Endothelial cell (in vitro differentiated cells): ENCODE results near the gene C4orf33. TPM values are rescaled to one million over a fixed set of nuclear protein-coding genes. Genes with fewer than 3 reads are reported as not detected.
"Not testable (repeated sequence)": the region's sequence is repeated elsewhere in the genome, so short reads cannot be mapped to it uniquely, and the experiment has no call there.

ENCODE experiments used
- DNase-seq: peaks from one replicate; pipeline ENCODE4 v3.0.0; 2021; ENCODE audit warnings: low spot score
- H3K27ac Mint-ChIP-seq: one replicate; pipeline ENCODE4 v1.8.0; 2021; ENCODE audit warnings: mixed read lengths, inconsistent platforms; ENCODE audit not compliant: unreplicated experiment
- H3K27me3 Mint-ChIP-seq: one replicate; pipeline ENCODE4 v1.8.0; 2021; ENCODE audit warnings: mild to moderate bottlenecking, moderate library complexity, mixed read lengths, inconsistent platforms; ENCODE audit not compliant: unreplicated experiment
- H3K36me3 Mint-ChIP-seq: one replicate; pipeline ENCODE4 v1.8.0; 2021; ENCODE audit warnings: mild to moderate bottlenecking, low read depth, mixed read lengths, inconsistent platforms; ENCODE audit not compliant: unreplicated experiment
- H3K4me1 Mint-ChIP-seq: one replicate; pipeline ENCODE4 v1.8.0; 2021; ENCODE audit warnings: mild to moderate bottlenecking, mixed read lengths, inconsistent platforms; ENCODE audit not compliant: unreplicated experiment
- H3K4me3 Mint-ChIP-seq: one replicate; pipeline ENCODE4 v1.8.0; 2021; ENCODE audit warnings: mild to moderate bottlenecking, mixed read lengths, inconsistent platforms; ENCODE audit not compliant: unreplicated experiment
- H3K9me3 Mint-ChIP-seq: one replicate; pipeline ENCODE4 v1.8.0; 2021; ENCODE audit warnings: mixed read lengths, inconsistent platforms; ENCODE audit not compliant: unreplicated experiment
- total RNA-seq: library from RNA; stranded (reverse); fragmentation: NEBNext Ultra II Directional; extraction: Animal tissue kit (Norgen Biotek cat#: 25700); gene quantifications from one replicate; pipeline ENCODE4 v1.2.1, GENCODE V29; 2021; ENCODE audit not compliant: unreplicated experiment
- TF ChIP-seq, protein P1 (sequence below): fragments of 200-600 bp; sonication (generic); IDR thresholded peaks from one replicate; pipeline ENCODE4 v1.5.0; 2021; ENCODE audit warnings: antibody characterized with exemption; ENCODE audit not compliant: unreplicated experiment

The C4orf33 gene
- total RNA-seq, 1 donor from 2014 or later: 15.9 TPM

GRCh38 chr4:129117705-129118104 lies 21.8 kb downstream of the C4orf33 start:
- Mint-ChIP-seq H3K36me3 (no peaks in the 10 kb centered on the region), H3K4me3 (no peak overlapping the region), H3K4me1 (peaks cover 6% of the 10 kb centered on the region), H3K9me3 (no peaks in the 10 kb centered on the region), H3K27ac (no peak overlapping the region), H3K27me3 (peaks cover 5% of the 10 kb centered on the region)
- DNase-seq: no peak
- TF ChIP-seq, protein P1, sequence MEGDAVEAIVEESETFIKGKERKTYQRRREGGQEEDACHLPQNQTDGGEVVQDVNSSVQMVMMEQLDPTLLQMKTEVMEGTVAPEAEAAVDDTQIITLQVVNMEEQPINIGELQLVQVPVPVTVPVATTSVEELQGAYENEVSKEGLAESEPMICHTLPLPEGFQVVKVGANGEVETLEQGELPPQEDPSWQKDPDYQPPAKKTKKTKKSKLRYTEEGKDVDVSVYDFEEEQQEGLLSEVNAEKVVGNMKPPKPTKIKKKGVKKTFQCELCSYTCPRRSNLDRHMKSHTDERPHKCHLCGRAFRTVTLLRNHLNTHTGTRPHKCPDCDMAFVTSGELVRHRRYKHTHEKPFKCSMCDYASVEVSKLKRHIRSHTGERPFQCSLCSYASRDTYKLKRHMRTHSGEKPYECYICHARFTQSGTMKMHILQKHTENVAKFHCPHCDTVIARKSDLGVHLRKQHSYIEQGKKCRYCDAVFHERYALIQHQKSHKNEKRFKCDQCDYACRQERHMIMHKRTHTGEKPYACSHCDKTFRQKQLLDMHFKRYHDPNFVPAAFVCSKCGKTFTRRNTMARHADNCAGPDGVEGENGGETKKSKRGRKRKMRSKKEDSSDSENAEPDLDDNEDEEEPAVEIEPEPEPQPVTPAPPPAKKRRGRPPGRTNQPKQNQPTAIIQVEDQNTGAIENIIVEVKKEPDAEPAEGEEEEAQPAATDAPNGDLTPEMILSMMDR: no peak

GRCh38 chr4:129126614-129127013 lies 30.7 kb downstream of the C4orf33 start:
- DNase-seq, H3K36me3 Mint-ChIP-seq, H3K9me3 Mint-ChIP-seq, H3K27ac Mint-ChIP-seq, H3K4me1 Mint-ChIP-seq, H3K4me3 Mint-ChIP-seq, H3K27me3 Mint-ChIP-seq: not testable (repeated sequence)

- no peaks in the 10 kb centered on the region for H3K9me3 Mint-ChIP-seq
- TF ChIP-seq, protein P1: no peak
- no peak overlapping the region for H3K27ac Mint-ChIP-seq
- peaks cover 4% of the 10 kb centered on the region for H3K27me3 Mint-ChIP-seq
- no peak overlapping the region for H3K4me3 Mint-ChIP-seq
- no peaks in the 10 kb centered on the region for H3K36me3 Mint-ChIP-seq
- no peak for DNase-seq
- H3K4me1 Mint-ChIP-seq: no peaks in the 10 kb centered on the region
Measured at GRCh38 chr4:129129143-129129542, 33.2 kb downstream of the C4orf33 start.

GRCh38 chr4:129131343-129131742 lies 35.4 kb downstream of the C4orf33 start:
- H3K36me3 Mint-ChIP-seq: no peaks in the 10 kb centered on the region
- H3K4me3 Mint-ChIP-seq: no peak overlapping the region

GRCh38 chr4:129136433-129136832 lies 40.5 kb downstream of the C4orf33 start:
- H3K9me3 Mint-ChIP-seq: no peaks in the 10 kb centered on the region
- peaks cover 5% of the 10 kb centered on the region for H3K27me3 Mint-ChIP-seq
- no peak for DNase-seq
- H3K4me1 Mint-ChIP-seq: peaks cover 10% of the 10 kb centered on the region
- no peak overlapping the region for H3K4me3 Mint-ChIP-seq
- H3K27ac Mint-ChIP-seq: no peak overlapping the region
- TF ChIP-seq, protein P1: no peak
- no peaks in the 10 kb centered on the region for H3K36me3 Mint-ChIP-seq

More at GRCh38 chr4:129131343-129131742, 35.4 kb downstream of the C4orf33 start:
- TF ChIP-seq, protein P1: no peak
- Mint-ChIP-seq H3K9me3 (no peaks in the 10 kb centered on the region), H3K27me3 (peaks cover 2% of the 10 kb centered on the region), H3K4me1 (no peaks in the 10 kb centered on the region), H3K27ac (no peak overlapping the region)
- no peak for DNase-seq
